ENCODE results near the gene FOXO6.

Gene FOXO6

GRCh38 chr1:41425369-41425768, 64.1 kb downstream of the FOXO6 start:
- no peak for DNase-seq (ENCODE audit: low read depth in 2 of 2)

DNA sequence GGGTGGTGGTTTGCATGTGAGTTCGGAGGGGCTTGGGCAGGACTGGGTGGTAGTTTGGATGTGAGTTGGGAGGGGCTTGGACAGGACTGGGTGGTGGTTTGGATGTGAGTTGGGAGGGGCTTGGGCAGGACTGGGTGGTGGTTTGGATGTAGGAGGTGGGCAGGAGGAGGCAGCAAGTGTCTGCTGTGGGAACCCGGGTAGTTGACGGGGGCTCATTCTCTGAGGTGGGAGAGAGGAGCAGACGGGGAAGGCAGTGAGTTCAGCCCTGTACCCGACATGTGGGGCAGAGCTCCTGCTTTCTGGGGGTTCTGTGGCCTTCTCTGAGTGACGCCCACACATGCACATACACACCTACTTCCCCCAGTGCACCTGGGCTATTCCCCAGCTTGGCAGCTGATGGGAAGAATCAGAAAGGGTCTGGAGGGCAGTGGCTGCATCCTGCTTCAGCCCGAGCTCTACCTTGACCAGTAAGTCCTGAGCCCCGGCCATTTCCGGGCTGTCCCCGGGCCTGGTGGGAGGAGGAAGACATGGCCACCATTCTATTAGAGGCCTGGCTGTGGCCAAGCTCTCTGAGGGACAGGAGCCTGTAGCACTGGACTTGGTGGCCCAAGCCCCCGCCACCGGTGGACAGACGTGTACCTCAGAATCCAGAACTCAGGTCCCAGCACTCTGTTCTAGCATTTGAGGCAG, 65.1 kb downstream of the FOXO6 start:
- no peak for DNase-seq (ENCODE audit: low read depth in 2 of 2)

DNA sequence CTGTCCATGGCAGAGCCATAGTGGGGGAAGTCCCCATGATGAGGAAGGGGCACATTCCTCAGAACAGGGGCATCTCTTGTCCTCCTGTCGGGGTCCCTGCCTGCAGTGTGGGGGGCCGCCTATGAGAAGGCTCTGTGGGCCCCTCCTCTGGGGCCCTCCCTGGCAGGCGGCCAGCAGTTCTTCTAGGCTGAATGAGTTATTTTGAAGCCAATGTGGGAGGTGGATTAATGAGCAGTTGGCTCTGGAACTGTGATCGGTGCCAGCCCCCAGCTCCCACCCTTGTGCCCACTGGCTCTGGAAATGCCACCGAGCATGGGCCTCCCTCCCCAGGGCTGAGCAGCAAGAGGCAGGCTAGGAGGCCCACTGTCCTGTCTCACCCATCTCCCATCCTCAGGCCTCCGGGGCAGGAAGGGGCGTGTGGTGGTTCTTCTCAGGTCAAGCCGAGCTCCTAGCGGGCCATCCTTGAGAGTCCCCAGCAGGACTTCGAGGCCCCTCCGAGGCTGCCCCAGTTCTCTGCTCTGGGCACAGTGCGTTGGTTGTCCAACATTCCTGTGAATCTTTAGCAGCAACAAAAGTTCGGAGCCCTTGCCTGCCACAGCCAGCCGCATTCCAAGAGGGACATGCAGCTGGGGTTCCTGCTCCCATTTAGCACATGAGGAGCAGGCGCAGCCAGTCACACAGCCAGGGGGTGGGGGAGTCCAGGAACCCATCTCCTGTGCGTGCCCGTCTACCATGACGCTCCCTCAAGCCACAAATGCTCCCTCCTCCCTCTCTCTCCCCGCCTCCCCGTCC, 66.1 kb downstream of the FOXO6 start:
- no peak for DNase-seq (ENCODE audit: low read depth in 2 of 2)

DNA sequence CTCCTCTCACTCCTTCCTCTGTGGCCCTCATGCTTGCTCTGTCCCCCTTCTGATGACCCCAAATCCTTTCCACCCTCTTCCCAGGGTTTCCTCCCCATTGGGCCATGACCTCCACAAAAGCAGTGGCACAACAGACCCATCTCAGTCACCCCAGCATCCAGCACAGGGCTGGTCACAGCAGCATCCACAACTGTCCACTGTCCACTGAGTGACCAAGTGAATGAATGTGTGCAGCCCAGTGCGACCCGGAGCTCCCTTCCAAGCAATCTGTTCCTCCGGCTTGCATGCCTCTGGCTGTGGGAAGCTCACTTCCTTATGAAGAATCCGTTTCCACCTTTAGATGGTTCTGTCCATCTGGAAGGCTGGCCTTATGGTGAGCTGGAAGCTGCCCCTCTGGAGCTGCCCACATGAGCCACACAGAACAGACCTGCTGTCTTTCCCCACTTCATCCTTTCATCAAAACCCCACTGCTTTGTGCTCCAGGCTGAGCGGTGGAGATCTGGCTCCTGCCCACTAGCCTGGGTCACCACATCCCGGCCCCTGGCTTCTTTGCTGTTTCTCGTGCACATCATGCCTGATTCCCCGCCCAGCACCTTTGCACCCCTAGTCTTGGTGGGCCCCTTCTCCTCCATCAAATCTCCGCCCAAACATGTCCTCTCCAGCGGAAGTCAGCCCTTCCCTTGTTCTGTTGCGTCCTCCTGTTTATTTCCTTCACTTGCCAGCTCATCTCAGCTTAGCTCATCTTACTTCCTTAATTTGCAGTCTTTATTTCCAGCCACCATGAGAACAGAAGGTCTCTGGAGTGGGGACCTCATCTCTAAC, 66.9 kb downstream of the FOXO6 start:
- no peak for DNase-seq (ENCODE audit: low read depth in 2 of 2)

DNA sequence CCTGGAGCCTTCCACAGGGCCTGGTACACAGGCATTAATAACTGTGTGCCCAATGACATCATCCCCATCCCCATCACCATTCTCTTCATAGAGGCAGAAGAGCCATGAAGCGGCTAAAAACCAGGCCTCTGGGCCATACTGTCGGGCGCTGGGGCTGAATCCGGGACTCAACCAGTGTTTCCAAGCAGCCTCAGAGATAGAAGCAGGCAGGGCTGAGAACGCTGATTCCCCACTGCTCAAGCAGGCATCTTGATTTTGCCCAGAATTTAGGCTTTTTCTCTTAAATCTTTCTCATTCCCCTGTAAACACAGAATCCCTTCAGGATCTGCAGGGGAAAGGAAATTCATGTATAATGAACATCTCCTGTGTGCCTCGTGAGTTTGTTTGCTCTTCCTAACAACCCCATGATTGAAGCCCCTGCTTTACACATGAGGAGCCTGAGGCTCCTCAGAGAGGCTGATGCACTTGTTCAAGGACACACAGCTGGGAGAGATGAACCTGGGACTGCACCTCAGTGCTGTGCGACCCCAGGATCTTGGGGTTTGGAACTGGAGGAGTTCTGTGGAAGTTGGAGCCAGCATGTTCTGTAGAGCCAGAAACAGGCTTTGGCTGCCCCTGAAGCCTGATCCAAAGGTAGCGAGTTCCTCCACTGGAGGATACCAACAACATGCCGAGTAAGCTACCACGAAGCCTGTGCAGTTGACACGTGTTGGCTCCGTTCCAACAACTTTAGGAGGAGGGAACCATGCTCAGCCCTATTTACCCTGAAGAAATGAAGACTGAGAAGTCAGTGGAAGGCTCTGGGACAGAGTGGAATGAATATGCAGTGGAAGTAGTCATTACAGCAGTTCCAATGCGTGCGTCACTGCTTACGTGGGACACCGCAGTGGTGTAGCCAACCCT, 67.8 kb downstream of the FOXO6 start:
- DNase-seq (ENCODE audit: low read depth in 2 of 2), result no peak

- DNase-seq (ENCODE audit: low read depth in 2 of 2), result no peak
These were observed 68.4 kb downstream of the FOXO6 start for GRCh38 chr1:41429641-41430035.

GRCh38 chr1:41430069-41430468, 68.8 kb downstream of the FOXO6 start:
- DNase-seq (ENCODE audit: low read depth in 2 of 2), result no peak

GRCh38 chr1:41430582-41430981, 69.3 kb downstream of the FOXO6 start:
- no peak for DNase-seq (ENCODE audit: low read depth in 2 of 2)

GRCh38 chr1:41431490-41432350, 70.5 kb downstream of the FOXO6 start:
- no peak for DNase-seq (ENCODE audit: low read depth in 2 of 2)
